Measurements from ENCODE around the gene ZNF225.
"Not testable (repeated sequence)": the region's sequence is repeated elsewhere in the genome, so short reads cannot be mapped to it uniquely, and the experiment has no call there.

The ZNF225 gene

GRCh38 chr19:44113138-44113783 is at the start of gene ZNF225:
Gene ZNF225, plus strand, starts transcription at chr19:44113399. Its CDS starts 2,429 bp downstream, at chr19:44115828.
- peak within 1 kb of the TSS; percentile 98 for H3K4me3 Mint-ChIP-seq
- H3K9me3 Mint-ChIP-seq = peaks cover 12% of the 10 kb centered on the region
- no peaks in the 10 kb centered on the region for H3K27me3 Mint-ChIP-seq
- peaks cover 31% of the 10 kb centered on the region for H3K4me1 Mint-ChIP-seq
- peak within 1 kb of the TSS; percentile 92 for H3K27ac Mint-ChIP-seq
- peaks cover 22% of the 10 kb centered on the region for H3K36me3 Mint-ChIP-seq

GRCh38 chr19:44066305-44066704 is 46.9 kb upstream of the ZNF225 start:
- peaks cover 45% of the 10 kb centered on the region for H3K9me3 Mint-ChIP-seq
- H3K4me3 Mint-ChIP-seq = no peak overlapping the region
- H3K27ac Mint-ChIP-seq = no peak overlapping the region
- peaks cover 5% of the 10 kb centered on the region for H3K4me1 Mint-ChIP-seq
- H3K27me3 Mint-ChIP-seq = no peaks in the 10 kb centered on the region
- H3K36me3 Mint-ChIP-seq = peaks cover 57% of the 10 kb centered on the region

- Mint-ChIP-seq H3K4me1 (peaks cover 23% of the 10 kb centered on the region), H3K27me3 (no peaks in the 10 kb centered on the region), H3K4me3 (no peak overlapping the region), H3K27ac (no peak overlapping the region), H3K9me3 (peaks cover 42% of the 10 kb centered on the region), H3K36me3 (peaks cover 37% of the 10 kb centered on the region)
These were observed 43.8 kb upstream of the ZNF225 start for GRCh38 chr19:44069415-44069814.

- Mint-ChIP-seq H3K9me3 (peaks cover 31% of the 10 kb centered on the region), H3K27ac (peak within 1 kb of the TSS; percentile 87), H3K4me1 (peaks cover 33% of the 10 kb centered on the region), H3K4me3 (peak within 1 kb of the TSS; percentile 94), H3K36me3 (peaks cover 28% of the 10 kb centered on the region), H3K27me3 (no peaks in the 10 kb centered on the region)
These were observed 41.2 kb upstream of the ZNF225 start, which contains the start of gene ZNF284 for GRCh38 chr19:44071824-44072542. Gene ZNF284, plus strand, starts transcription at chr19:44072159. Its CDS starts 4,231 bp downstream, at chr19:44076390.

GRCh38 chr19:44072543-44073401 is 40.4 kb upstream of the ZNF225 start:
- H3K27ac Mint-ChIP-seq = peak overlapping the region; percentile 3
- H3K9me3 Mint-ChIP-seq = peaks cover 31% of the 10 kb centered on the region

GRCh38 chr19:44076325-44076724 is 36.9 kb upstream of the ZNF225 start:
- H3K36me3 Mint-ChIP-seq = peaks cover 31% of the 10 kb centered on the region
- H3K27ac Mint-ChIP-seq = no peak overlapping the region
- peaks cover 5% of the 10 kb centered on the region for H3K9me3 Mint-ChIP-seq
- H3K4me3 Mint-ChIP-seq = no peak overlapping the region
- peaks cover 28% of the 10 kb centered on the region for H3K4me1 Mint-ChIP-seq
- no peaks in the 10 kb centered on the region for H3K27me3 Mint-ChIP-seq

More at GRCh38 chr19:44072543-44073401, 40.4 kb upstream of the ZNF225 start:
- Mint-ChIP-seq H3K4me1 (peaks cover 33% of the 10 kb centered on the region), H3K36me3 (peaks cover 29% of the 10 kb centered on the region), H3K4me3 (peak overlapping the region; percentile 94), H3K27me3 (no peaks in the 10 kb centered on the region)

GRCh38 chr19:44092108-44092507 is 21.1 kb upstream of the ZNF225 start:
- Mint-ChIP-seq H3K27me3 (no peaks in the 10 kb centered on the region), H3K4me3 (no peak overlapping the region), H3K36me3 (peaks cover 11% of the 10 kb centered on the region), H3K9me3 (no peaks in the 10 kb centered on the region), H3K27ac (no peak overlapping the region), H3K4me1 (peaks cover 18% of the 10 kb centered on the region)

- Mint-ChIP-seq H3K36me3 (peaks cover 19% of the 10 kb centered on the region), H3K9me3 (peaks cover 5% of the 10 kb centered on the region), H3K4me3 (peak within 1 kb of the TSS; percentile 83), H3K27ac (peak within 1 kb of the TSS; percentile 85), H3K4me1 (peaks cover 29% of the 10 kb centered on the region), H3K27me3 (no peaks in the 10 kb centered on the region)
These were observed 19.1 kb upstream of the ZNF225 start, which contains the start of gene ZNF224 for GRCh38 chr19:44093931-44094765. Gene ZNF224, plus strand, starts transcription at chr19:44094361. Its CDS starts 3,513 bp downstream, at chr19:44097874.

- Mint-ChIP-seq H3K4me3 (no peak overlapping the region), H3K4me1 (peaks cover 7% of the 10 kb centered on the region), H3K27ac (no peak overlapping the region), H3K9me3 (peaks cover 34% of the 10 kb centered on the region), H3K36me3 (peaks cover 57% of the 10 kb centered on the region), H3K27me3 (no peaks in the 10 kb centered on the region)
These were observed 5.4 kb upstream of the ZNF225 start for GRCh38 chr19:44107751-44108150.

- Mint-ChIP-seq H3K27ac (no peak overlapping the region), H3K4me3 (no peak overlapping the region), H3K36me3 (peaks cover 42% of the 10 kb centered on the region), H3K9me3 (peaks cover 27% of the 10 kb centered on the region), H3K4me1 (peaks cover 17% of the 10 kb centered on the region), H3K27me3 (no peaks in the 10 kb centered on the region)
These were observed 3.7 kb upstream of the ZNF225 start for GRCh38 chr19:44109458-44109857.

- Mint-ChIP-seq H3K36me3 (peaks cover 27% of the 10 kb centered on the region), H3K9me3 (peaks cover 22% of the 10 kb centered on the region), H3K4me1 (peaks cover 31% of the 10 kb centered on the region), H3K4me3 (peak overlapping the region; percentile 98), H3K27me3 (no peaks in the 10 kb centered on the region), H3K27ac (no peak overlapping the region)
These were observed 1.2 kb upstream of the ZNF225 start for GRCh38 chr19:44111910-44112463.

- Mint-ChIP-seq H3K4me1 (peaks cover 31% of the 10 kb centered on the region), H3K4me3 (peak overlapping the region; percentile 98), H3K27ac (peak overlapping the region; percentile 92), H3K27me3 (no peaks in the 10 kb centered on the region), H3K9me3 (peaks cover 14% of the 10 kb centered on the region), H3K36me3 (peaks cover 24% of the 10 kb centered on the region)
These were observed 429 bp upstream of the ZNF225 start for GRCh38 chr19:44112802-44113137.

GRCh38 chr19:44113784-44114390 is 688 bp downstream of the ZNF225 start:
- Mint-ChIP-seq H3K27me3 (no peaks in the 10 kb centered on the region), H3K4me1 (peaks cover 31% of the 10 kb centered on the region), H3K36me3 (peaks cover 26% of the 10 kb centered on the region), H3K4me3 (peak overlapping the region; percentile 98), H3K27ac (peak overlapping the region; percentile 23), H3K9me3 (peaks cover 12% of the 10 kb centered on the region)

GRCh38 chr19:44121162-44121561 is 8.0 kb downstream of the ZNF225 start:
- Mint-ChIP-seq H3K4me1 (peaks cover 18% of the 10 kb centered on the region), H3K36me3 (peaks cover 80% of the 10 kb centered on the region), H3K9me3 (peaks cover 59% of the 10 kb centered on the region)
- H3K27ac Mint-ChIP-seq, H3K27me3 Mint-ChIP-seq, H3K4me3 Mint-ChIP-seq: not testable (repeated sequence)

Measured in activated naive CD4-positive, alpha-beta T cell treated with anti-CD3 and anti-CD28 coated beads, Interleukin-2, amount 50 U/mL, for 24 hours (primary cell).